WTC11 (cell line): ENCODE measurements around the gene CYP4F11.

Experiments
- MXD4 ChIP-seq: fragments of 250-450 bp; sonication (Bioruptor Pico); IDR thresholded peaks from 2 replicates; pipeline ENCODE4 v1.8.0; 2021; ENCODE audit warnings: mild to moderate bottlenecking, moderate library complexity, borderline replicate concordance
- NFYB ChIP-seq: sonication (generic); formaldehyde crosslinking; conservative IDR thresholded peaks from 2 replicates; pipeline ENCODE4 v1.8.0; 2022; ENCODE audit warnings: low read depth, missing genetic modification reagents
- NR1H2 ChIP-seq: sonication (generic); formaldehyde crosslinking; IDR thresholded peaks from 2 replicates; pipeline ENCODE4 v1.9.0; 2021; ENCODE audit warnings: mild to moderate bottlenecking, moderate library complexity, missing genetic modification reagents
- NR2C2 ChIP-seq: sonication (generic); formaldehyde crosslinking; IDR thresholded peaks from 2 replicates; pipeline ENCODE4 v1.8.0; 2022; ENCODE audit warnings: mild to moderate bottlenecking, missing genetic modification reagents
- TF ChIP-seq, protein P1 (sequence below): sonication (generic); formaldehyde crosslinking; IDR thresholded peaks from 2 replicates; pipeline ENCODE4 v1.8.1; 2023; ENCODE audit warnings: mild to moderate bottlenecking, missing genetic modification reagents

- TF ChIP-seq NR1H2 (CRISPR knock-in tag), result no peak
- TF ChIP-seq MXD4, result no peak
- no peak for TF ChIP-seq NFYB (CRISPR knock-in tag)
- TF ChIP-seq NR2C2, result no peak
- TF ChIP-seq, protein P1, sequence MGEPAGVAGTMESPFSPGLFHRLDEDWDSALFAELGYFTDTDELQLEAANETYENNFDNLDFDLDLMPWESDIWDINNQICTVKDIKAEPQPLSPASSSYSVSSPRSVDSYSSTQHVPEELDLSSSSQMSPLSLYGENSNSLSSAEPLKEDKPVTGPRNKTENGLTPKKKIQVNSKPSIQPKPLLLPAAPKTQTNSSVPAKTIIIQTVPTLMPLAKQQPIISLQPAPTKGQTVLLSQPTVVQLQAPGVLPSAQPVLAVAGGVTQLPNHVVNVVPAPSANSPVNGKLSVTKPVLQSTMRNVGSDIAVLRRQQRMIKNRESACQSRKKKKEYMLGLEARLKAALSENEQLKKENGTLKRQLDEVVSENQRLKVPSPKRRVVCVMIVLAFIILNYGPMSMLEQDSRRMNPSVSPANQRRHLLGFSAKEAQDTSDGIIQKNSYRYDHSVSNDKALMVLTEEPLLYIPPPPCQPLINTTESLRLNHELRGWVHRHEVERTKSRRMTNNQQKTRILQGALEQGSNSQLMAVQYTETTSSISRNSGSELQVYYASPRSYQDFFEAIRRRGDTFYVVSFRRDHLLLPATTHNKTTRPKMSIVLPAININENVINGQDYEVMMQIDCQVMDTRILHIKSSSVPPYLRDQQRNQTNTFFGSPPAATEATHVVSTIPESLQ (CRISPR knock-in tag), result no peak
Observed at GRCh38 chr19:15937771-15938170, 3.4 kb upstream of the CYP4F11 start.
